ENCODE measurements around the gene FGF2. TPM values are rescaled to one million over a fixed set of nuclear protein-coding genes. Genes with fewer than 3 reads are reported as not detected.

Gene FGF2
- total RNA-seq, 1 experiment from 2014 or later: 13.0 TPM

- Histone ChIP-seq H3K36me3 (ENCODE audit: insufficient read depth, low read length, poor library complexity, severe bottlenecking) (no peaks in the 10 kb centered on the region), H3K4me1 (ENCODE audit: insufficient read depth, low read length, poor library complexity, severe bottlenecking) (peaks cover 6% of the 10 kb centered on the region), H3K27me3 (replicated peaks; ENCODE audit: insufficient read depth, low read depth, low read length, poor library complexity) (no peaks in the 10 kb centered on the region), H3K27ac (ENCODE audit: low read depth, low read length, poor library complexity, severe bottlenecking) (no peak overlapping the region), H3K9me3 (ENCODE audit: low read depth, low read length, poor library complexity, severe bottlenecking) (no peaks in the 10 kb centered on the region), H3K4me3 (ENCODE audit: low read depth, low read length, poor library complexity, severe bottlenecking) (no peak overlapping the region)
- intact Hi-C loops (cut with micrococcal nuclease; ENCODE audit: unreplicated experiment): no loop called here
- BruUV-seq (replicated peaks): no TSS peak
- DNase-seq (ENCODE audit: low spot score): no peak
- TF ChIP-seq EZH2 (IDR thresholded peaks at IDR 0.05; ENCODE audit: borderline replicate concordance, low read depth, low read length, poor library complexity, severe bottlenecking): no peak
- TF ChIP-seq CTCF (conservative IDR thresholded peaks at IDR 0.05; ENCODE audit: low read depth, low read length): no peak
- CTCF ChIA-PET: no interaction called here
- POLR2A ChIA-PET (ENCODE audit: low non-redundant PET): no interaction called here
Measured at GRCh38 chr4:122781486-122781885, 45.1 kb upstream of the FGF2 start.

- no peaks in the 10 kb centered on the region for H3K9me3 ChIP-seq (ENCODE audit: low read depth, low read length, poor library complexity, severe bottlenecking)
- BruUV-seq (replicated peaks): no TSS peak
- H3K36me3 ChIP-seq (ENCODE audit: insufficient read depth, low read length, poor library complexity, severe bottlenecking): no peaks in the 10 kb centered on the region
- POLR2A ChIA-PET (ENCODE audit: low non-redundant PET): no interaction called here
- no peaks in the 10 kb centered on the region for H3K27me3 ChIP-seq (replicated peaks; ENCODE audit: insufficient read depth, low read depth, low read length, poor library complexity)
- H3K27ac ChIP-seq (ENCODE audit: low read depth, low read length, poor library complexity, severe bottlenecking): no peak overlapping the region
- H3K4me3 ChIP-seq (ENCODE audit: low read depth, low read length, poor library complexity, severe bottlenecking): no peak overlapping the region
- TF ChIP-seq CTCF (conservative IDR thresholded peaks at IDR 0.05; ENCODE audit: low read depth, low read length) (no peak), EZH2 (IDR thresholded peaks at IDR 0.05; ENCODE audit: borderline replicate concordance, low read depth, low read length, poor library complexity, severe bottlenecking) (no peak)
- DNase-seq (ENCODE audit: low spot score): peak; percentile 52
- intact Hi-C loops (cut with micrococcal nuclease; ENCODE audit: unreplicated experiment): no loop called here
- peaks cover 3% of the 10 kb centered on the region for H3K4me1 ChIP-seq (ENCODE audit: insufficient read depth, low read length, poor library complexity, severe bottlenecking)
- CTCF ChIA-PET: no interaction called here
Measured at GRCh38 chr4:122783301-122784215, 43.1 kb upstream of the FGF2 start.

GRCh38 chr4:122784261-122784660, 42.4 kb upstream of the FGF2 start:
- ChIA-PET CTCF (no interaction called here), POLR2A (ENCODE audit: low non-redundant PET) (no interaction called here)
- Histone ChIP-seq H3K36me3 (ENCODE audit: insufficient read depth, low read length, poor library complexity, severe bottlenecking) (no peaks in the 10 kb centered on the region), H3K27ac (ENCODE audit: low read depth, low read length, poor library complexity, severe bottlenecking) (no peak overlapping the region), H3K27me3 (replicated peaks; ENCODE audit: insufficient read depth, low read depth, low read length, poor library complexity) (no peaks in the 10 kb centered on the region), H3K9me3 (ENCODE audit: low read depth, low read length, poor library complexity, severe bottlenecking) (no peaks in the 10 kb centered on the region), H3K4me1 (ENCODE audit: insufficient read depth, low read length, poor library complexity, severe bottlenecking) (peaks cover 3% of the 10 kb centered on the region), H3K4me3 (ENCODE audit: low read depth, low read length, poor library complexity, severe bottlenecking) (no peak overlapping the region)
- intact Hi-C loops (cut with micrococcal nuclease; ENCODE audit: unreplicated experiment): no loop called here
- no TSS peak for BruUV-seq (replicated peaks)
- TF ChIP-seq CTCF (conservative IDR thresholded peaks at IDR 0.05; ENCODE audit: low read depth, low read length) (no peak), EZH2 (IDR thresholded peaks at IDR 0.05; ENCODE audit: borderline replicate concordance, low read depth, low read length, poor library complexity, severe bottlenecking) (no peak)
- DNase-seq (ENCODE audit: low spot score): no peak
